Activated T-helper 1 cell treated with anti-CD3 and anti-CD28 coated beads, Interleukin-12 subunit alpha, Interleukin-12 subunit beta, Interleukin-2, Interleukin-4 antibody, amounts not matched to agents 30 ng/mL and 10 ng/mL and 1 ng/mL, durations not matched to agents 14 hours and 24 hours and 36 hours (primary cell): Measurements from ENCODE around the gene ENTPD8. TPM values are rescaled to one million over a fixed set of nuclear protein-coding genes. Genes with fewer than 3 reads are reported as not detected.

Experiments used
- DNase-seq: peaks from one replicate; pipeline ENCODE4 v3.0.0; 2021; ENCODE audit warnings: low spot score
- H3K27ac Mint-ChIP-seq: one replicate; pipeline ENCODE4 v1.8.0; 2021; ENCODE audit warnings: mild to moderate bottlenecking, mixed read lengths
- H3K27me3 Mint-ChIP-seq: one replicate; pipeline ENCODE4 v1.8.0; 2022; ENCODE audit warnings: mild to moderate bottlenecking, moderate library complexity, mixed read lengths; ENCODE audit not compliant: insufficient read depth
- H3K36me3 Mint-ChIP-seq: one replicate; pipeline ENCODE4 v1.8.0; 2021; ENCODE audit warnings: low read depth, mixed read lengths
- H3K4me1 Mint-ChIP-seq: one replicate; pipeline ENCODE4 v1.8.0; 2021; ENCODE audit warnings: low read depth, mixed read lengths
- H3K4me3 Mint-ChIP-seq: one replicate; pipeline ENCODE4 v1.8.0; 2021; ENCODE audit warnings: mild to moderate bottlenecking, moderate library complexity, mixed read lengths
- H3K9me3 Mint-ChIP-seq: one replicate; pipeline ENCODE4 v1.8.0; 2021; ENCODE audit warnings: mixed read lengths
- intact Hi-C: fragments of 100-400 bp; cut with micrococcal nuclease; formaldehyde crosslinking; loops from one replicate; pipeline ENCODE4 v1.15.1; 2024
- total RNA-seq: library from RNA; stranded (reverse); gene quantifications from 2 replicates; pipeline ENCODE4 v1.2.3, GENCODE V29; 2022

The ENTPD8 gene
- total RNA-seq, 1 donor from 2014 or later = not detected

DNA sequence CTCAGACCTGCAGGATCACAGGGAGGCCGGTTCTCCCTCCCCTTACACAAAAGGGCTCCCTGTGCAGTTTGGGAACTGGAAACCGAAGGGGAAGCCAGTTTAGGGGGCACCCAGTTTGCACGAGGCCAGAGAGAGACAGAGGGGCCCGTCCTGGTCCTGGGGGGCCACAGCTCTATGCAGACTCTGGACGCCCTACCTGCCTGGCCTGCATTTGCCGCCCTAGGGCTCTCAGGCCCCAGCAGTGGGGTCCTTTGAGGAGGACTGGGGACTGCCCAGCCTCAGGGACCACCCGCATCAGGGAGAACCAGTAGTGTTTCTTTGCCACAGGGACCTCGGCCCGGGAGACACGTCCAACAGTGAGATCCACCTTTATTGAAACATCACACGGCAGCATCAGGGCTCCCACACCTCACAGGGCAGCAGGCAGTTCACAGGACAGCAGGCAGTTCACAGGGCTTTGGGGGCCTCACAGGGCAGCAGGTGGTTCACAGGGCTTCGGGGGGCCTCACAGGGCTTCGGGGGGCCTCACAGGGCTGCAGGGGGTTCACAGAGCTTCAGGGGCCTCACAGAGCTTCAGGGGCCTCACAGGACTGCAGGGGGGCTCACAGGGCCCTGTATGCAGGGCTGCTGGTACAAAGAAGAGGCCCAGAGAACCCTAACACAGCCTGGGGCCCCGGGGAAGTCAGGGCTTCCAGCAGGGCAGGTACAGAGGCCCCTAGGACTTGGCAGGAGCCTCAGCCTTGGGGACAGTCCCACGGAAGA lies 18.6 kb upstream of the ENTPD8 start:
- no peak for DNase-seq
- H3K36me3 Mint-ChIP-seq = peaks cover 3% of the 10 kb centered on the region

DNA sequence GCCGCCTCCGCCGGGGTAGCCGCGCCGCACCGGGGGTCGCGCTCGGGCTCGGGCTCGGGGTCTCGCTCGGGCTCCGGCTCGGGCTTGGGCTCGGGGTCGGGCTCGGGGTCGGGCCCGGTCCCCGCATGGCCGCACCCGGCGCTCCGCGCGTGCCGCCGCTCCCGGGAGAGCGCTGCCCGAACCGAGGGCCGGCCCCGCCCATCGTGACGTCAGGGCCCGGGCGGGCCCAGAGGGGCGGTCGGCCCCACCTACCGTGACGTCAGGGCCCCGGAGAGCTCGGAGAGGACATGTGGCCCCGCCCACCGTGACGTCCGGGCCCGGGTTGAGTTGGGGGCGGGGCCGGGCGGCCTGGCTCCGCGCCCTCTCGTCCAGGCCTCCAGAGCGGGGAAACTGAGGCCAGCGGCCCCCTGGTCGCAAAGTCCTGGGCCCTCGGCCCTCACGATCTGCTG lies 18.0 kb upstream of the ENTPD8 start, which contains the start of gene NSMF:
Gene NSMF (minus strand): TSS at position 183 of the 449 bp plus-strand sequence. CDS start 232 bp downstream, outside the sequence.
- peak; percentile 95 for DNase-seq
- Mint-ChIP-seq H3K4me1 (peaks cover 10% of the 10 kb centered on the region), H3K9me3 (no peaks in the 10 kb centered on the region), H3K36me3 (peaks cover 3% of the 10 kb centered on the region), H3K4me3 (peak within 1 kb of the TSS; percentile 7), H3K27me3 (no peaks in the 10 kb centered on the region), H3K27ac (peak within 1 kb of the TSS; percentile 65)
- intact Hi-C loops = loop anchor here (1.0 to 10.0 kb wide), 6 partner anchors 36 to 654 kb away; partner anchors contain the start of genes ARRDC1, EXD3, MRPL41 and NOXA1

More for the DNA sequence above, 18.6 kb upstream of the ENTPD8 start:
- peak overlapping the region; percentile 7 for H3K4me3 Mint-ChIP-seq
- peaks cover 10% of the 10 kb centered on the region for H3K4me1 Mint-ChIP-seq
- intact Hi-C loops = loop anchor here (1.0 to 10.0 kb wide), 7 partner anchors 33 to 655 kb away; partner anchors contain the start of genes ARRDC1, EXD3, MRPL41 and NOXA1
- H3K9me3 Mint-ChIP-seq = no peaks in the 10 kb centered on the region
- H3K27ac Mint-ChIP-seq = peak overlapping the region; percentile 65
- H3K27me3 Mint-ChIP-seq = no peaks in the 10 kb centered on the region

DNA sequence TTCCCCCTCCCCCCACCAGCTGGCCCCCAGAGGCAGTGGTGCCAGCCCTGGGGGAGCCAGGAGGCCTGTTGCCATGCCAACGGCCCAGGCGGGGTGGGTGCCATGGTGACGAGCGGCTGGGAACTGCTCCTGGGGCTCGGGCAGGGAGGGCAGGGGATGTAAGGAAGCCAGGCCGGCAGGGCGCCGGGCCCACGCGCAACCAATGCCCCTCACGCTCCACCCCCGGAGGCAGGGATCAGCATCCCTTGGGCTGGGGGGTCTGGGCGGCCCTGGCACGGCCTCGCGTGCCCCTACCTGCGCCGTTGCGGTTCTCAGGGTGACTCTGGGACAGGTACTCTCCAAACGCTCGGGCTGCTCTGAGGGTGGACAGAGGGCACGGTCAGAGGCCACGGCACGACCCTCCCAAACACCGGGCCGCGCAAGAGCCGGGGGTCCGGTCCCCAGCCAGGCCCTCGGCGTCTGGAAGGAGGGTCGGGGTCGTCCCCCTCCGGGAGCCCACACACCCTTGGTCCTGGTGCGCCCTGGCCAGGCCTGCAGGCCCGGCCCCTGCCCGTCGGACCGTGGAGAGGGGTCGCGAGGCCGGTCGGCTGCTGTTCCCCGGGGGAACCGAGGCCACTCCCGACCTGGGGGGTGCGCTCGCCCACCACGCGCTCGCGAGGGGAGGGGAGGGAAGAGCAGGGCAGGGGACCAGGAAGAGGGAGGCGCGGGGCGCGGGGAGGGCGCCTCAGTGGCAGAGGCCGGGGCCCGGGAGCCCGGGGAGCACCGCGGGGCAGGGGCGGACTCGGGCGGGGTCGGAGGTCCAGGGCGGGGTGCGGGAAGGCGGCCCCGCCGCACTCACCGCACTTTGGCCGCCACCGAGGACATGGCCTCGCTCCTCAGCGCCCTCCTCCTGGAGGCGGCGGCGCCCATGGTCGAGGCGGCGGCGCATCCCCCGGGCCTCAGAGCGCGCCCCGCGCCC lies 17.3 kb upstream of the ENTPD8 start:
- peaks cover 10% of the 10 kb centered on the region for H3K4me1 Mint-ChIP-seq
- no peaks in the 10 kb centered on the region for H3K27me3 Mint-ChIP-seq
- intact Hi-C loops = loop anchor here (1.0 to 10.0 kb wide), 6 partner anchors 35 to 654 kb away; partner anchors contain the start of genes ARRDC1, EXD3, MRPL41 and NOXA1
- H3K27ac Mint-ChIP-seq = no peak overlapping the region
- no peak overlapping the region for H3K4me3 Mint-ChIP-seq
- peaks cover 3% of the 10 kb centered on the region for H3K36me3 Mint-ChIP-seq
- no peak for DNase-seq
- H3K9me3 Mint-ChIP-seq = no peaks in the 10 kb centered on the region

DNA sequence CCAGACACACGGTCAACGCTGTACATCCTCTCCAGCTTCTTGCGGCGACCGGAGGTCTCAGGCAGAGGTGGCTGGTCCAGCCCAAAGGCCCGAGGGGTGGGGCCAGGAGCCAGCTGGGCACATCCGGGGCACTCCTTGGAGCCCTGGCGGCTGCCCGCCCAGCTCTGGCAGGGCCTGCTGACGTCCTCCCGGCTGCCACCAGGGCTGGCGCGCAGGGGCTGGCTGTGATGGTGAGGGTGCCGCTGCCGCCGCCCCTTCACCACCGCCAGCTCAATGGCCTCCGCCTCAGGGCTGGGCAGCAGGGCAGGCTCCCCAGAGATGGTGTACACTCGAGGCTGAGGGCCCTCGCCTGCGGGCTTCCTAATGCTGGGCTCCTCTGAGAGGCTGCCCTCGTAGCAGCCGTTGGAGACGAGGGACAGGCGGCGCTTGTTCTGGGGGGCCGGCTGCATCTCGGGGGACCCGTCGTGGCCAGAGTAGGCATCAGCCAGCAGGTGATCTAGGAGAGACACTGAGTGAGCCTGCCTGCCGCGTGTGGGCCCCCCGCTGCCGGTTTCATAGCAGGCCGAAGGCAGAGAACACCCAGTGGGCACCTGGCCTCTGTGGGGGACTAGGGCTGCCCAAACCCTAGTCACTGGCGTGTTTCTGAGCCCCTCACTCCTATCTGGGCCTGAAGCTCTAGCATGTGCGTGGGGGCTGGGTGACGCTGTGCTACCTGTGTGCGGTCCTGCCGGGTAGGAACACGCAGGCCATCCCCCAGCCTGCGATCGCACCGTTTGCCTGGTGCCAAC lies 16.4 kb upstream of the ENTPD8 start:
- DNase-seq = no peak
- no peaks in the 10 kb centered on the region for H3K27me3 Mint-ChIP-seq
- peaks cover 10% of the 10 kb centered on the region for H3K4me1 Mint-ChIP-seq
- intact Hi-C loops = loop anchor here (2.0 to 10.0 kb wide), 3 partner anchors 301 to 653 kb away; partner anchors contain the start of genes PAXX and RABL6
- peak overlapping the region; percentile 67 for H3K4me3 Mint-ChIP-seq
- no peak overlapping the region for H3K27ac Mint-ChIP-seq
- H3K36me3 Mint-ChIP-seq = peaks cover 3% of the 10 kb centered on the region
- no peaks in the 10 kb centered on the region for H3K9me3 Mint-ChIP-seq

DNA sequence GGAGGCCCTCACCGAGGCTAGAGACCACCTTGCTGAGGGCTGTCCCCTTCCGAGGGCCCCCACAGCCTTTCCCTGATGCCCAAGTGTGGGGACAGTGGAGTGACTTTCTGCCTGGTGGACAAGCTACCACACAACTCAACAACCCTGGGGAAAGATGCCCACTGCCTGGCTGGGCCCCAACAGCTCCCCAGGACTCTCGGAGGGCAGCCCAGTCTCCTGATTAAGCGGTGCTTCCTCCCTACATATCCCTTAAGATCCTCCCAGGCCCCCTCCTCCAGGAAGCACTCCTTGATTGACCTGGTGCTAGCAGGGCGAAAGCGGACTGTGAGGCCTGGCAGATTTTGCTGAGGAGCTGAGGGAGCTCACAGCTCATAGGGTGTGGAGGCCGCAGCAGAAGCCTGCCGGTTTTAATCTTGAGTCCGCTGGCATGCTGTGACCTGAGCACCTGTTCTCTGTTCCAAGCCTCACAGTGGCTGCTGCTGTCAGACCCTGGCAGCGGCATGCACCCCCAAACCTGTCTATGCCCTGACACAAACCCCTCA lies 15.8 kb upstream of the ENTPD8 start:
- H3K4me3 Mint-ChIP-seq = peak overlapping the region; percentile 47
- no peak for DNase-seq
- H3K27ac Mint-ChIP-seq = no peak overlapping the region
- no peaks in the 10 kb centered on the region for H3K27me3 Mint-ChIP-seq
- peaks cover 3% of the 10 kb centered on the region for H3K36me3 Mint-ChIP-seq
- H3K4me1 Mint-ChIP-seq = peaks cover 10% of the 10 kb centered on the region
- intact Hi-C loops = loop anchor here (10.0 kb wide), 1 partner anchor 652 kb away; the partner anchor contains the start of gene RABL6
- H3K9me3 Mint-ChIP-seq = no peaks in the 10 kb centered on the region

DNA sequence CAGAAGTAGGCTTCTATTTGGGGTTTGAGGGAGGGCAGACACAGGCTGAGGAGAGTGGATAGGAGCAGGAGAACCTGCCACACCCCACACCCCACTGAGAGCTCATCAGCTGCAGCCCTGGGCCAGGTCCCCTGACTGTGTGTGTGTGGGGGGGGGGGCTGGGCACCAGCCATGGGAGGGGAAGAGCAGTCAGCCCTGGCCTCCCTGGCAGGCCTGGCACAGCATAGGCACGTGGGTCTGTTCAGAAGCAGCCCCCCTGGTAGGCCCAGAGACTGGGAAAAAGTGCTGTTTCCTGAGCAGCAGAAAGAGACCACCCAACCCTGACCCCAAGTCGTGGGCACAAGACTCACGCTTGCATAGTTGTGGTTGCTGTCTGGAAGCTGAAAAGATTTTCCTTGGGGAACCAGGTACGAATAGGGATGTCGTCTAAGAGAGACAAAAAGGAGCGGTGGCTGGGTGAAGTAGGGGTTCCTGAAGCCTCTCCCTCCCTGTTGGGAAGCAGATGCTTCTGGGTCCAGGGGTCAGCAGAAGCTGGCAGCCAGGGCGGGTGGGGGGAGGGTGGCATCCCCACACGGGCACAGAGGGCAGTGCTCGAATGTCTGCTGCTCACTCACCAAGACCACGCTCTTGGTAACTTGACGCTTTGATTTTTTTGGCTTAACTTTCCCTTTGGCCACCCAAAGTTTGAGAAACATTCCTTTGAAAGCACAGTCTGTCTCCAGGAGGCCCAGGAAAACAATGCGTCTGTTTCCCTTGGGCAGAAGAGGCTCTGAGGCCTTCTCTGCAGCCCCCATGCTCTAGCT lies 15.1 kb upstream of the ENTPD8 start:
- H3K4me3 Mint-ChIP-seq = peak overlapping the region; percentile 66
- H3K36me3 Mint-ChIP-seq = peaks cover 3% of the 10 kb centered on the region
- H3K27me3 Mint-ChIP-seq = no peaks in the 10 kb centered on the region
- H3K4me1 Mint-ChIP-seq = peaks cover 10% of the 10 kb centered on the region
- H3K9me3 Mint-ChIP-seq = no peaks in the 10 kb centered on the region
- H3K27ac Mint-ChIP-seq = no peak overlapping the region
- intact Hi-C loops = loop anchor here (10.0 kb wide), 1 partner anchor 651 kb away; the partner anchor contains the start of gene RABL6
- no peak for DNase-seq

DNA sequence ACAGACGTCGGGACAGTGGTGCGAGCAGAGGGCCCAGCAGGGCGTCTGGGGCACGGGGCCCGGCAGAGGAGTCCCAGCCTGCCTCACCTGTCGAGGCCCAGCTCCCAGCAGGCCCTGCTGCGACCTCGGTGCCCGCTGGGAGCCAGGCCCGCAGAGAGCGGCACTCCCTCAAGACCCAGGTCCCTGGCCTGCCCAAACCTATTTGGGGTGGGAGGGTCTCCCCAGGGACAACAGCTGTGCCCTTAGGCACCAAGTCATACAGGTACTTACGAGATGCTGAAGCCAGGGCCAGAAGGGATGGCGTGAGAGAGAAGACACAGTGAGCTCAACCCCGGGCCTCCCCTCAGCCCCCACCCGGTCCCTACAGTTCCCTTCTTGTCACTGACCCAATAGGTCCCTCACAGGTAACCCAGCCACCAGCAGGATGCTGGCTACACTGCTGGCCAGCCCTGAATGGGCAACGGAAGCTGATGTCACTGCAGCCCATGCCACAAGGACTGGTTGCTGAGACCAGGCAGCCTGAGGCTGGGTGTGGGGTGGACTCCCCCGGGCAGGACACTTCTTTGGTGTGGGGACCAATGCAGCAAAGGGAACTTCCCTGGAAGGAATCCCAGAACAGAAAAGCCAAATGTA lies 14.3 kb upstream of the ENTPD8 start:
- intact Hi-C loops = loop anchor here (10.0 kb wide), 1 partner anchor 651 kb away; the partner anchor contains the start of gene RABL6
- Mint-ChIP-seq H3K4me3 (peak overlapping the region; percentile 54), H3K36me3 (peaks cover 3% of the 10 kb centered on the region), H3K27ac (no peak overlapping the region), H3K27me3 (no peaks in the 10 kb centered on the region), H3K4me1 (peaks cover 10% of the 10 kb centered on the region), H3K9me3 (no peaks in the 10 kb centered on the region)
- DNase-seq = no peak

DNA sequence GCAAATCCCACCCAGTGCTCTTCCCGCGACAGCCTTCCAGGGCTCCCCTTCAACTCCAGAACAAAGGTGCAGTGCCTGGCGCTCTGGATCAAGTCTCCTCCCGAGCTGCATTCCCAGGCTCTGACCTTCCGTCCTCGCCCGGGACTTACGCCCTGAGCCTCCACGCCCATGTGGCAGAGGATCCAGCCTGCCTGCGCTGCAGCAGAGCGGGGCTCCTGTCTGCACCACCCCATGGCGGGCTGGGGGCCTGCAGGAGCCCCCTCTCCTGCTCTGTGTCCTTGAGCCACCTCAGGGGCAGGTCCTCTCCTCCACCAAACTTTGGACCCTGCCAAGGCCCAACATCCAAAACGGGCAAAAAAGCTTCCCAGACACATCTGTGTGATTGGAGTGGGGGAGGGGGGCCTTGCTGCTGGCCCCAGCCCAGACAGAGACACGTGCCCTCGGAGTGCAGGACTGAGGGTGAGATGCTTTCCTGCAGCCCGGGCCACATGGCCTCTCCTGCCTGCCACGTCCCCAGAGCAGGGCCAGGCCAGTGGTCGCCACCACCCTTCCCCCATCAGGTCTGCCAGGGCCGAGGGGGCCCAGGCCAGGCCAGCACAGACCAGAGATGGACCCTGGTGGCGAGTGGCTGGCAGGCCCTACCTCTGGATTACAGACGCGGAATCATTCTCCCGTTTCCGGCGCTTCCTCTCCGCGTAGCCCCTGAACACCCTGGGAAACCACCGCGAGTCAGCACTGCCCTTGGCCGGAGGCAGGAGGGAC lies 13.6 kb upstream of the ENTPD8 start:
- H3K27me3 Mint-ChIP-seq = no peaks in the 10 kb centered on the region
- H3K4me3 Mint-ChIP-seq = peak overlapping the region; percentile 62
- no peak overlapping the region for H3K27ac Mint-ChIP-seq
- H3K36me3 Mint-ChIP-seq = peaks cover 3% of the 10 kb centered on the region
- intact Hi-C loops = loop anchor here (5.0 to 10.0 kb wide), 3 partner anchors 432 to 972 kb away; partner anchors contain the start of genes RABL6 and SEC16A
- no peak for DNase-seq
- peaks cover 10% of the 10 kb centered on the region for H3K4me1 Mint-ChIP-seq
- no peaks in the 10 kb centered on the region for H3K9me3 Mint-ChIP-seq

DNA sequence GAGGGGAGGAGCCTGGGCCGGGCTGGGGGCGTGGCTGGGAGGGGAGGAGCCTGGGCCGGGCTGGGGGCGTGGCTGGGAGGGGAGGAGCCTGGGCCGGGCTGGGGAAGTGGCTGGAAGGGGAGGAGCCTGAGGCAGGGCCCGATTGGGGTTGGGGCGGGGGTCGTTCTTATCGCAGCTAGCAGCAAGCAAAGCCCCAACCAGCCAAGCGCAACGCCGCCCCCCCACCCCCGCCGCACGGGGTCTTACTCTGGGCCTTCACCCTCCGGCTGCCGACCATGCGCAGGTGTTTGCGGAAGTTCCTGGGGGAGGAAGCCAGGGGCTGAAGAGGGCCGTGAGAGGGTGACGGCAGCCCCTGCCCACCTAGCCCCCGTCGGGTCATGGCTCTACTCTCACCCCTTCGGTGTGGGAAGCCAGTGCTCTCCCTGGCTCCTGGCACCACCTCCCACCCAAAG lies 13.0 kb upstream of the ENTPD8 start:
- Mint-ChIP-seq H3K4me1 (peaks cover 10% of the 10 kb centered on the region), H3K9me3 (no peaks in the 10 kb centered on the region), H3K27me3 (no peaks in the 10 kb centered on the region), H3K27ac (no peak overlapping the region), H3K4me3 (peak overlapping the region; percentile 62), H3K36me3 (peaks cover 3% of the 10 kb centered on the region)
- peak; percentile 53 for DNase-seq
- intact Hi-C loops = loop anchor here (5.0 to 10.0 kb wide), 3 partner anchors 432 to 972 kb away; partner anchors contain the start of genes RABL6 and SEC16A

DNA sequence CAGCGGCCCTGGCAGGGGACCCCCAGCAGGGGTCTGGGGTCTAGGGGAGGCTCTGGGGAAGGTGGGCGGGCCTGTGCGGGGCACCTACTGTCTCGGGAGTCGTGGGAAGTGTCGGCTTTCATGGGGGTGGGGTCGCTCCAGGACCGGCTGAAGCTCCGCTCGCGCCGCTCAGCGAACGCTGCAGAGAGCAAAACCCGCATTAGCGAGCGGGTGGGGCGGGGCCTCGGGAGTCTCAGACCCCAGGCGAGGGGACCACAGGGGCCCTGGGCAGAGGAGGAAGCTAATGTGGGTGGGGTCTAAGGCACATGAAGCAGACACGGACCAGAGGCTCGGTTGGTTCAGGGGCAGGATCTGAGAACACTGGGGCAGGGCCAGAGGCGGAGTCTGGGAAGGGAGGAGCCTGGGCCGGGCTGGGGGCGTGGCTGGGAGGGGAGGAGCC lies 12.5 kb upstream of the ENTPD8 start:
- Mint-ChIP-seq H3K4me1 (peaks cover 10% of the 10 kb centered on the region), H3K4me3 (peak overlapping the region; percentile 49), H3K9me3 (no peaks in the 10 kb centered on the region), H3K36me3 (peaks cover 4% of the 10 kb centered on the region), H3K27me3 (no peaks in the 10 kb centered on the region), H3K27ac (no peak overlapping the region)
- intact Hi-C loops = loop anchor here (1.0 to 10.0 kb wide), 4 partner anchors 8 to 971 kb away; partner anchors contain the start of genes RABL6 and SEC16A
- peak; percentile 59 for DNase-seq
